Thyroid gland (tissue), 4 donors: ENCODE results near the gene TRIM68. TPM values are rescaled to one million over a fixed set of nuclear protein-coding genes. Genes with fewer than 3 reads are reported as not detected.

Source experiments
- DNase-seq, 2 donors: peaks; one replicate each; pipeline ENCODE4 v3.0.0-alpha.2; 2019
- H3K27ac ChIP-seq, 3 donors: fragments of 200-600 bp; sonication (generic); 1 replicate in 2 of 3; 2 replicates in 1 of 3; pipeline ENCODE4 v1.5.1; 2016 to 2019; ENCODE audit warnings: mild to moderate bottlenecking in 1 of 3, moderate library complexity in 1 of 3
- H3K27me3 ChIP-seq: fragments of 200-600 bp; sonication (generic); one replicate; pipeline ENCODE4 v1.5.1; 2019
- H3K36me3 ChIP-seq, 2 donors: fragments of 200-600 bp; sonication (generic); one replicate each; pipeline ENCODE4 v1.5.1; 2016 to 2019
- H3K4me1 ChIP-seq, 2 donors: fragments of 200-600 bp; sonication (generic); one replicate each; pipeline ENCODE4 v1.5.1; 2017 to 2019
- H3K4me3 ChIP-seq, 3 donors: fragments of 200-600 bp; sonication (generic); replicated peaks in 1 of 3; 1 replicate in 2 of 3; 2 replicates in 1 of 3; pipeline ENCODE4 v1.5.1; 2016; ENCODE audit warnings: mild to moderate bottlenecking in 1 of 3
- H3K9me3 ChIP-seq: fragments of 200-600 bp; sonication (generic); one replicate; pipeline ENCODE4 v1.5.1; 2017
- CTCF ChIP-seq, 6 experiments: fragments of 200-600 bp in 3 of 6; fragments of 450-650 bp in 3 of 6; sonication (generic) in 3 of 6; IDR thresholded peaks; one replicate each; pipeline ENCODE4 v1.5.1; 2016 to 2019; ENCODE audit warnings: antibody characterized with exemption in 6 of 6, mild to moderate bottlenecking in 2 of 6, inconsistent platforms in 1 of 6, moderate library complexity in 1 of 6
- POLR2A ChIP-seq, 2 donors: fragments of 450-650 bp; IDR thresholded peaks; one replicate each; pipeline ENCODE4 v1.6.1; 2017; ENCODE audit warnings: antibody characterized with exemption in 2 of 2, mild to moderate bottlenecking in 2 of 2, moderate library complexity in 1 of 2
- WGBS, 2 donors: methylation state at CpG; one replicate each; pipeline ENCODE4 v1.1.5; 2017; 5-methylcytosine and 5-hydroxymethylcytosine counted together
- intact Hi-C: fragments of 100-400 bp; cut with DNase I; formaldehyde crosslinking; loops from one replicate; pipeline ENCODE4 v1.15.1; 2023
- total RNA-seq, 4 donors: library from RNA; depleted of rRNA; stranded (reverse); fragments of >200 nt; gene quantifications; one replicate each; pipeline ENCODE4 v1.2.3, GENCODE V29; 2016

The TRIM68 gene
- total RNA-seq, 4 donors from 2014 or later = 26.4 to 40.2 (median 36.2) TPM

- H3K27ac ChIP-seq = no peak overlapping the region
- H3K27me3 ChIP-seq = no peaks in the 10 kb centered on the region
- H3K4me1 ChIP-seq = peaks cover 7 to 16% of the 10 kb centered on the region in 2 donors
- no peak for TF ChIP-seq POLR2A (IDR thresholded peaks at IDR 0.05)
- TF ChIP-seq CTCF (IDR thresholded peaks at IDR 0.05) = no peak
- intact Hi-C loops = no loop called here
- H3K4me3 ChIP-seq = no peak overlapping the region
- WGBS, 2 donors = 58 to 60% methylated on average over 3 of the region's 3 CpGs
- no peak for DNase-seq
- H3K36me3 ChIP-seq = no peaks in the 10 kb centered on the region
- H3K9me3 ChIP-seq = no peaks in the 10 kb centered on the region
These were observed 2.4 kb upstream of the TRIM68 start for GRCh38 chr11:4610258-4610935.

- H3K36me3 ChIP-seq = peaks cover 3 to 8% of the 10 kb centered on the region in 2 donors
- 43 to 48% methylated on average over 6 of the region's 6 CpGs for WGBS, 2 donors
- peaks cover 7 to 16% of the 10 kb centered on the region in 2 donors for H3K4me1 ChIP-seq
- no peaks in the 10 kb centered on the region for H3K27me3 ChIP-seq
- no peak overlapping the region for H3K27ac ChIP-seq
- intact Hi-C loops = no loop called here
- TF ChIP-seq POLR2A (IDR thresholded peaks at IDR 0.05) (no peak), CTCF (IDR thresholded peaks at IDR 0.05) (no peak)
- no peak for DNase-seq
- H3K4me3 ChIP-seq = peak overlapping the region; percentile 49 to 66 (median 56)
- no peaks in the 10 kb centered on the region for H3K9me3 ChIP-seq
These were observed 935 bp downstream of the TRIM68 start for GRCh38 chr11:4607096-4607495.

GRCh38 chr11:4606231-4607015 is 1.6 kb downstream of the TRIM68 start:
- intact Hi-C loops = no loop called here
- Histone ChIP-seq H3K4me1 (peaks cover 7 to 16% of the 10 kb centered on the region in 2 donors), H3K27me3 (no peaks in the 10 kb centered on the region), H3K27ac (no peak overlapping the region), H3K4me3 (no peak overlapping the region), H3K36me3 (peaks cover 10 to 15% of the 10 kb centered on the region in 2 donors), H3K9me3 (no peaks in the 10 kb centered on the region)
- TF ChIP-seq CTCF (IDR thresholded peaks at IDR 0.05) = no peak
- TF ChIP-seq POLR2A (IDR thresholded peaks at IDR 0.05) = no peak
- WGBS, 2 donors = 76 to 84% methylated on average over 1 of the region's 1 CpG
- no peak for DNase-seq

GRCh38 chr11:4605057-4605456 is 3.0 kb downstream of the TRIM68 start:
- intact Hi-C loops = no loop called here
- Histone ChIP-seq H3K27me3 (no peaks in the 10 kb centered on the region), H3K27ac (no peak overlapping the region), H3K4me1 (peaks cover 7 to 16% of the 10 kb centered on the region in 2 donors), H3K4me3 (no peak overlapping the region), H3K36me3 (peaks cover 24 to 29% of the 10 kb centered on the region in 2 donors), H3K9me3 (no peaks in the 10 kb centered on the region)
- 76 to 100% methylated on average over 3 to 4 of the region's 4 CpGs for WGBS, 2 donors
- TF ChIP-seq CTCF (IDR thresholded peaks at IDR 0.05) = no peak
- TF ChIP-seq POLR2A (IDR thresholded peaks at IDR 0.05) = no peak
- no peak for DNase-seq

- 78 to 83% methylated on average over 1 of the region's 1 CpG for WGBS, 2 donors
- no peak within 1 kb of the TSS for H3K27ac ChIP-seq
- no peak within 1 kb of the TSS for H3K4me3 ChIP-seq
- H3K9me3 ChIP-seq = no peaks in the 10 kb centered on the region
- intact Hi-C loops = no loop called here
- peaks cover 5% of the 10 kb centered on the region in 2 donors for H3K36me3 ChIP-seq
- no peaks in the 10 kb centered on the region for H3K4me1 ChIP-seq
- H3K27me3 ChIP-seq = no peaks in the 10 kb centered on the region
- TF ChIP-seq POLR2A (IDR thresholded peaks at IDR 0.05) = no peak
- no peak for TF ChIP-seq CTCF (IDR thresholded peaks at IDR 0.05)
- no peak for DNase-seq
These were observed 14.3 kb downstream of the TRIM68 start, which contains the start of gene OR52I1 for GRCh38 chr11:4593739-4594138. Gene OR52I1 (plus strand): TSS chr11:4594039. CDS start chr11:4594039, 0 bp downstream.
